ENCODE data around the gene DDN. TPM values are rescaled to one million over a fixed set of nuclear protein-coding genes. Genes with fewer than 3 reads are reported as not detected.
A peak's percentile ranks its signal among the peaks of the same experiment; 100 is the strongest.

The DDN gene
- polyA plus RNA-seq, 1 donor (not counting 4 experiments of a cell fraction or from before 2014, with no cell fraction given) = 0.10 TPM

DNA sequence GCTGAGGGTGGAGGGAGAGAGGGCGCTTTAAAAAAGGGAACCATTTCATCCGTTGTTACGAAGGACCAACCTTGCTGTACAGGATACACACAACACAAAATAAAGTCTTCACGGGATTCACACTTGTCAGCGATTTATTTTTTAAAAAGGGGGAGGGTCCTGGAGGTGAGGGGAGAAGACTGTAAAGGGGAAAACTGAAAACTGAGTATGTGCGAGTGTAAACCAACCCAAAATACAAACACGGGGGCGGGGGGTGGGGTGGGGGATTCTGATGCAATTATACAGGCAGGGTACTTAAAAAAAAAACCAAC lies 19.9 kb upstream of the DDN start:
- H3K79me2 ChIP-seq (ENCODE audit: control insufficient read depth, insufficient read depth, low read length) = peaks cover 33% of the 10 kb centered on the region
- DNase-seq (ENCODE audit: low read depth, low spot score) = no peak
- no peaks in the 10 kb centered on the region for H3K27me3 ChIP-seq (ENCODE audit: control insufficient read depth, extremely low read depth, insufficient read depth, low read length)
- peak overlapping the region; percentile 90 for H2AFZ ChIP-seq (ENCODE audit: control insufficient read depth, low read length)
- dilution Hi-C loops (cut with MboI; ENCODE audit: extremely low pct_ligation_motif_present, low sequenced_read_pairs) = no loop called here
- TF ChIP-seq CTCF (optimal IDR thresholded peaks at IDR 0.05 in 1 of 3, IDR thresholded peaks at IDR 0.05 in 1 of 3, conservative IDR thresholded peaks at IDR 0.05 in 1 of 3; ENCODE audit: extremely low read depth in 1 of 3, insufficient read depth in 2 of 3, low read length in 3 of 3) = no peak
- TF ChIP-seq EZH2 (IDR thresholded peaks at IDR 0.05; ENCODE audit: low read length) = no peak
- H3K4me2 ChIP-seq (ENCODE audit: control insufficient read depth, extremely low read depth, insufficient read depth, low read depth, low read length) = peak overlapping the region; percentile 91
- H3K36me3 ChIP-seq (ENCODE audit: control insufficient read depth in 2 of 2, extremely low read depth in 1 of 2, insufficient read depth in 2 of 2, low read length in 2 of 2) = peaks cover 7 to 16% of the 10 kb centered on the region in 2 experiments
- H3K27ac ChIP-seq (ENCODE audit: control insufficient read depth, insufficient read depth, low read length) = peak overlapping the region; percentile 93
- H3K9ac ChIP-seq (ENCODE audit: control insufficient read depth, extremely low read depth, insufficient read depth, low read length) = peak overlapping the region; percentile 96
- H4K20me1 ChIP-seq (ENCODE audit: control insufficient read depth, extremely low read depth, insufficient read depth, low read length) = no peaks in the 10 kb centered on the region
- peak overlapping the region; percentile 81 to 92 (median 81) for H3K4me3 ChIP-seq (ENCODE audit: control insufficient read depth in 2 of 3, extremely low read depth in 1 of 3, insufficient read depth in 2 of 3, low read depth in 1 of 3, low read length in 3 of 3)
- no peak for FAIRE-seq
- H3K9me3 ChIP-seq (ENCODE audit: control insufficient read depth, low read depth, low read length) = no peaks in the 10 kb centered on the region
- H3K4me1 ChIP-seq (ENCODE audit: control insufficient read depth, extremely low read depth, insufficient read depth, low read length) = peaks cover 3% of the 10 kb centered on the region
- no peaks in the 10 kb centered on the region for H3K9me1 ChIP-seq (ENCODE audit: control insufficient read depth, extremely low read depth, insufficient read depth, low read length)

DNA sequence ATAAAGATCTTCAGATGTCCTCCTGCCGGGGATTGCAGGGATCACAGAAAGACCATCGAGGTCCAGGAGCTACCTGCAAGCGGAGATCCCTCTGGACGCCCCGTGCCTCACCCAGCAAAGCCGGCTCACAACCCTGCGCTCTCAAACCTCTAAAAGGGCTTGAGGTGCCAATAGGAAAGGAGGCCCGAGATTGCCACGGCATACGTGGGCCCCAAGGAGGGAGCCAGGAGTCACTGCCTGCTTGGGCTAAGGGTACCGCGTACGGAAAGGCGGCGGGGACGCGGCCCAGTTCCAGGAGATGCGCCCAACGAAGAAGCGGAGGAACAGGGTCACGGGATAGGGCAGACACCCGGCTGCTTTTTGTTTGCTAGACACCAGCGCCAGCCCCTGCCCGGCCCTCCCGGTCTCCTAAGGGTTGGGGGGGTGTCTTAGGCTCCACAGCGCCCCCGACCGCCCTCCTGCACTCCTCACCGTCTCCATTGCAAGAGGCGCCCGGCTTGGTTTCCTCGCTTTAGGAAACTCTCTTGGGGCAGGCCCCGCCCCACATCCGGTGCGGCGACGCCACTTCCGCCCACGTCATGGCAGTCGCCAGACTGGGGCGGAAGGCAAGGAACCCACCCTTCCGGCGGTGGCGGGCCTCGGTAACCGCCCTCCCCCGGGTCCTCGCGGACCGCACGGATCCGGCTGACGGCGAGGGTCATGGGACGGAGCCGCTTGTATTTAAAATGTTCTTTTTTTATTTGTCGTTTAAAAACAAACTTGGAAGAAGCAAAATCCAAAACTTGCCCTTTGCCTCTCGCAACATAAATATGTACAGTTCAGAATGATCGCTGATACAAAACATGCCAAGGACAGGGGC lies 19.3 kb upstream of the DDN start, which contains the start of gene PRKAG1:
Gene PRKAG1 (minus strand): TSS at position 516 of the 859 bp plus-strand sequence. CDS start 36 bp downstream, at position 480.
- peaks cover 3% of the 10 kb centered on the region for H3K4me1 ChIP-seq (ENCODE audit: control insufficient read depth, extremely low read depth, insufficient read depth, low read length)
- no peaks in the 10 kb centered on the region for H3K9me1 ChIP-seq (ENCODE audit: control insufficient read depth, extremely low read depth, insufficient read depth, low read length)
- peaks cover 7 to 14% of the 10 kb centered on the region in 2 experiments for H3K36me3 ChIP-seq (ENCODE audit: control insufficient read depth in 2 of 2, extremely low read depth in 1 of 2, insufficient read depth in 2 of 2, low read length in 2 of 2)
- H3K4me2 ChIP-seq (ENCODE audit: control insufficient read depth, extremely low read depth, insufficient read depth, low read depth, low read length) = peak within 1 kb of the TSS; percentile 99
- TF ChIP-seq EZH2 (IDR thresholded peaks at IDR 0.05; ENCODE audit: low read length) (no peak), CTCF (optimal IDR thresholded peaks at IDR 0.05 in 1 of 3, IDR thresholded peaks at IDR 0.05 in 1 of 3, conservative IDR thresholded peaks at IDR 0.05 in 1 of 3; ENCODE audit: extremely low read depth in 1 of 3, insufficient read depth in 2 of 3, low read length in 3 of 3) (peak; percentile 35 to 72 (median 58))
- no peaks in the 10 kb centered on the region for H3K27me3 ChIP-seq (ENCODE audit: control insufficient read depth, extremely low read depth, insufficient read depth, low read length)
- peak within 1 kb of the TSS; percentile 96 for H3K9ac ChIP-seq (ENCODE audit: control insufficient read depth, extremely low read depth, insufficient read depth, low read length)
- DNase-seq (ENCODE audit: low read depth, low spot score) (peak; percentile 86), FAIRE-seq (no peak)
- dilution Hi-C loops (cut with MboI; ENCODE audit: extremely low pct_ligation_motif_present, low sequenced_read_pairs) = no loop called here
- no peaks in the 10 kb centered on the region for H3K9me3 ChIP-seq (ENCODE audit: control insufficient read depth, low read depth, low read length)
- peaks cover 33% of the 10 kb centered on the region for H3K79me2 ChIP-seq (ENCODE audit: control insufficient read depth, insufficient read depth, low read length)
- no peaks in the 10 kb centered on the region for H4K20me1 ChIP-seq (ENCODE audit: control insufficient read depth, extremely low read depth, insufficient read depth, low read length)
- peak within 1 kb of the TSS; percentile 93 for H3K27ac ChIP-seq (ENCODE audit: control insufficient read depth, insufficient read depth, low read length)
- H3K4me3 ChIP-seq (ENCODE audit: control insufficient read depth in 2 of 3, extremely low read depth in 1 of 3, insufficient read depth in 2 of 3, low read depth in 1 of 3, low read length in 3 of 3) = peak within 1 kb of the TSS; percentile 81 to 92 (median 81)
- H2AFZ ChIP-seq (ENCODE audit: control insufficient read depth, low read length) = peak within 1 kb of the TSS; percentile 90

Data from keratinocyte (primary cell).